Measurements from ENCODE around the gene LRRFIP1. TPM values are rescaled to one million over a fixed set of nuclear protein-coding genes. Genes with fewer than 3 reads are reported as not detected.

Gene LRRFIP1
- total and polyA plus RNA-seq, 2 donors (not counting 1 experiment from before 2014, with no cell fraction given): 42.0 to 139 TPM

- Histone ChIP-seq H4K20me1 (ENCODE audit: control insufficient read depth, insufficient read depth, low read length, poor library complexity, severe bottlenecking) (no peaks in the 10 kb centered on the region), H3K27ac (ENCODE audit: low read length in 2 of 2) (no peak overlapping the region), H3K9me3 (ENCODE audit: control extremely low read depth in 1 of 3, control insufficient read depth in 2 of 3, insufficient read depth in 1 of 3, low read length in 2 of 3) (peaks cover 0 to 15% (median 8%) of the 10 kb centered on the region in 3 donors), H3K4me3 (ENCODE audit: control extremely low read depth in 1 of 5, extremely low read depth in 1 of 5, insufficient read depth in 1 of 5, low read depth in 2 of 5, low read length in 4 of 5) (no peak overlapping the region), H3K4me2 (replicated peaks; ENCODE audit: low read depth, low read length, poor library complexity, severe bottlenecking) (no peak overlapping the region), H3K36me3 (replicated peaks in 1 of 2; ENCODE audit: control extremely low read depth in 1 of 2, control insufficient read depth in 1 of 2, extremely low read depth in 1 of 2, insufficient read depth in 2 of 2, low read length in 1 of 2) (no peaks in the 10 kb centered on the region), H3K4me1 (ENCODE audit: control insufficient read depth in 2 of 2, insufficient read depth in 2 of 2, low read length in 2 of 2) (peaks cover 7 to 16% of the 10 kb centered on the region in 2 donors), H3K9ac (ENCODE audit: low read length) (no peak overlapping the region), H3K79me2 (ENCODE audit: control insufficient read depth, insufficient read depth, low read length) (no peaks in the 10 kb centered on the region), H3K27me3 (replicated peaks in 1 of 4; ENCODE audit: control extremely low read depth in 1 of 4, control insufficient read depth in 3 of 4, insufficient read depth in 4 of 4, low read length in 3 of 4) (peaks cover 0 to 3% (median 1%) of the 10 kb centered on the region in 4 experiments), H2AFZ (ENCODE audit: insufficient read depth, low read depth, low read length, poor library complexity, severe bottlenecking) (no peak overlapping the region)
- DNase-seq (no peak), ATAC-seq (ENCODE audit: low read depth) (no peak)
- ChIA-PET CTCF (no interaction called here), POLR2A (no interaction called here)
- H3K4me3 Mint-ChIP-seq: no peak overlapping the region
- 92% methylated on average over 3 of the region's 5 CpGs for WGBS (ENCODE audit: insufficient coverage)
- H3K27me3 Mint-ChIP-seq: peaks cover 22% of the 10 kb centered on the region
- no peak overlapping the region for H3K27ac Mint-ChIP-seq
- TF ChIP-seq CTCF (IDR thresholded peaks at IDR 0.05): no peak
- TF ChIP-seq EZH2 (IDR thresholded peaks at IDR 0.05; ENCODE audit: borderline replicate concordance, insufficient read depth, low read depth, low read length, poor library complexity, severe bottlenecking): no peak
- intact Hi-C loops (cut with micrococcal nuclease): loop anchor here (2.0 kb wide), 1 partner anchor 16 kb away; no protein-coding TSS in a partner anchor
- H3K9me3 Mint-ChIP-seq (ENCODE audit: insufficient read depth): peaks cover 7% of the 10 kb centered on the region
- H3K4me1 Mint-ChIP-seq: peaks cover 30% of the 10 kb centered on the region
Measured at GRCh38 chr2:237657063-237657462, 29.7 kb downstream of the LRRFIP1 start.

- no peak overlapping the region for H3K27ac Mint-ChIP-seq
- Histone ChIP-seq H3K9ac (ENCODE audit: low read length) (no peak overlapping the region), H3K4me2 (replicated peaks; ENCODE audit: low read depth, low read length, poor library complexity, severe bottlenecking) (no peak overlapping the region), H3K27me3 (replicated peaks in 1 of 4; ENCODE audit: control extremely low read depth in 1 of 4, control insufficient read depth in 3 of 4, insufficient read depth in 4 of 4, low read length in 3 of 4) (peaks cover 0 to 6% (median 1%) of the 10 kb centered on the region in 4 experiments), H2AFZ (ENCODE audit: insufficient read depth, low read depth, low read length, poor library complexity, severe bottlenecking) (no peak overlapping the region), H3K9me3 (ENCODE audit: control extremely low read depth in 1 of 3, control insufficient read depth in 2 of 3, insufficient read depth in 1 of 3, low read length in 2 of 3) (no peaks in the 10 kb centered on the region), H3K4me1 (ENCODE audit: control insufficient read depth in 2 of 2, insufficient read depth in 2 of 2, low read length in 2 of 2) (peaks cover 7 to 14% of the 10 kb centered on the region in 2 donors), H3K36me3 (replicated peaks in 1 of 2; ENCODE audit: control extremely low read depth in 1 of 2, control insufficient read depth in 1 of 2, extremely low read depth in 1 of 2, insufficient read depth in 2 of 2, low read length in 1 of 2) (no peaks in the 10 kb centered on the region), H3K4me3 (ENCODE audit: control extremely low read depth in 1 of 5, extremely low read depth in 1 of 5, insufficient read depth in 1 of 5, low read depth in 2 of 5, low read length in 4 of 5) (no peak overlapping the region), H3K27ac (ENCODE audit: low read length in 2 of 2) (no peak overlapping the region), H3K79me2 (ENCODE audit: control insufficient read depth, insufficient read depth, low read length) (no peaks in the 10 kb centered on the region), H4K20me1 (ENCODE audit: control insufficient read depth, insufficient read depth, low read length, poor library complexity, severe bottlenecking) (no peaks in the 10 kb centered on the region)
- DNase-seq (no peak), ATAC-seq (ENCODE audit: low read depth) (no peak)
- no peak overlapping the region for H3K4me3 Mint-ChIP-seq
- no peak for TF ChIP-seq EZH2 (IDR thresholded peaks at IDR 0.05; ENCODE audit: borderline replicate concordance, insufficient read depth, low read depth, low read length, poor library complexity, severe bottlenecking)
- no peak for TF ChIP-seq CTCF (IDR thresholded peaks at IDR 0.05)
- intact Hi-C loops (cut with micrococcal nuclease): no loop called here
- H3K27me3 Mint-ChIP-seq: peaks cover 24% of the 10 kb centered on the region
- peaks cover 11% of the 10 kb centered on the region for H3K4me1 Mint-ChIP-seq
- no peaks in the 10 kb centered on the region for H3K9me3 Mint-ChIP-seq (ENCODE audit: insufficient read depth)
- WGBS (ENCODE audit: insufficient coverage): 93% methylated on average over 2 of the region's 5 CpGs
- ChIA-PET CTCF (interaction anchor here (2.2 kb wide), 1 partner anchor 85 kb away, joined by 7 read pairs; no protein-coding TSS in a partner anchor), POLR2A (no interaction called here)
Measured at GRCh38 chr2:237660381-237660900, 33.1 kb downstream of the LRRFIP1 start.
